IMR-90 (cell line): ENCODE data around the gene CECR2. TPM values are rescaled to one million over a fixed set of nuclear protein-coding genes. Genes with fewer than 3 reads are reported as not detected.

Experiments used
- ATAC-seq: fragments of 200-7000 bp; cut with Tn5 transposase; 2 replicates; pipeline ENCODE4 v1.9.1; 2020; ENCODE audit warnings: low read depth, mild to moderate bottlenecking, moderate library complexity
- BruUV-seq: library from RNA; stranded (reverse); fragments of 400-500 nt; replicated peaks from 2 replicates; lab custom pipeline; 2021; lab: Mats Ljungman, UMichigan
- CTCF ChIA-PET: fragments of 300-600 bp; formaldehyde crosslinking; extraction: SDS; loops from one replicate; lab custom pipeline; 2021; ENCODE audit warnings: antibody characterized with exemption; lab: Yijun Ruan, JAX
- POLR2A ChIA-PET: fragments of 300-600 bp; sonication (Branson Sonifier 250); formaldehyde crosslinking; loops from one replicate; lab custom pipeline; 2022; ENCODE audit warnings: antibody characterized with exemption; ENCODE audit not compliant: unreplicated experiment; lab: Charles Lee
- DNase-seq: peaks from one replicate; pipeline ENCODE4 v3.0.0; 2013
- H2AFZ ChIP-seq: replicated peaks from 2 replicates; pipeline ENCODE3; 2013; ENCODE audit warnings: low read length, mild to moderate bottlenecking; ENCODE audit not compliant: poor library complexity
- H2AK5ac ChIP-seq: 2 replicates; pipeline ENCODE4 v1.6.1; 2013; ENCODE audit warnings: low read depth, low read length, inconsistent platforms
- H2AK9ac ChIP-seq: replicated peaks from 2 replicates; pipeline ENCODE3; 2013; ENCODE audit warnings: mild to moderate bottlenecking, low read depth, low read length, moderate library complexity; ENCODE audit not compliant: poor library complexity
- H2BK120ac ChIP-seq: 2 replicates; pipeline ENCODE4 v1.6.1; 2013; ENCODE audit warnings: low read depth, low read length, inconsistent platforms
- H2BK15ac ChIP-seq: 3 replicates; pipeline ENCODE4 v1.6.1; 2013; ENCODE audit warnings: low read depth, low read length, inconsistent platforms
- H2BK20ac ChIP-seq: 2 replicates; pipeline ENCODE4 v1.6.1; 2013; ENCODE audit warnings: low read depth, mild to moderate bottlenecking, inconsistent platforms, low read length, moderate library complexity
- H2BK5ac ChIP-seq: 2 replicates; pipeline ENCODE4 v1.6.1; 2013; ENCODE audit warnings: mild to moderate bottlenecking, low read depth, low read length, inconsistent platforms; ENCODE audit not compliant: poor library complexity, severe bottlenecking
- H3K14ac ChIP-seq: replicated peaks from 2 replicates; pipeline ENCODE4 v1.6.1; 2013; ENCODE audit warnings: low read depth, low read length, inconsistent platforms
- H3K18ac ChIP-seq: 2 replicates; pipeline ENCODE4 v1.6.1; 2013; ENCODE audit warnings: low read depth, low read length, control low read depth
- H3K23ac ChIP-seq: 2 replicates; pipeline ENCODE4 v1.6.1; 2013; ENCODE audit warnings: low read depth, low read length, inconsistent platforms
- H3K27ac ChIP-seq: 2 replicates; pipeline ENCODE4 v1.5.1; 2013; ENCODE audit warnings: mild to moderate bottlenecking, control low read depth, low read length; ENCODE audit not compliant: insufficient read depth
- H3K27me3 ChIP-seq: 2 replicates; pipeline ENCODE4 v1.6.1; 2013; ENCODE audit warnings: low read length; ENCODE audit not compliant: control insufficient read depth, insufficient read depth
- H3K36me3 ChIP-seq: 2 replicates; pipeline ENCODE4 v1.6.1; 2013; ENCODE audit warnings: low read length, mixed read lengths; ENCODE audit not compliant: control insufficient read depth, insufficient read depth
- H3K4ac ChIP-seq: 2 replicates; pipeline ENCODE4 v1.6.1; 2013; ENCODE audit warnings: low read depth, low read length, inconsistent platforms
- H3K4me1 ChIP-seq: 2 replicates; pipeline ENCODE4 v1.6.1; 2013; ENCODE audit warnings: low read length, mixed read lengths; ENCODE audit not compliant: control insufficient read depth, insufficient read depth
- H3K4me2 ChIP-seq: 2 replicates; pipeline ENCODE4 v1.6.1; 2013; ENCODE audit warnings: low read depth, mild to moderate bottlenecking, control low read depth, low read length, moderate library complexity
- H3K4me3 ChIP-seq: 2 replicates; pipeline ENCODE4 v1.5.1; 2013; ENCODE audit warnings: low read depth, mild to moderate bottlenecking, control low read depth, low read length, moderate library complexity; ENCODE audit not compliant: insufficient read depth
- H3K56ac ChIP-seq: 2 replicates; pipeline ENCODE4 v1.6.1; 2013; ENCODE audit warnings: low read length, inconsistent platforms; ENCODE audit not compliant: insufficient read depth; ENCODE audit errors: extremely low read depth
- H3K79me1 ChIP-seq, 2 experiments: 2 replicates each; pipeline ENCODE4 v1.6.1; 2013; ENCODE audit warnings: low read length in 2 of 2, inconsistent platforms in 1 of 2, low read depth in 1 of 2
- H3K9ac ChIP-seq: 2 replicates; pipeline ENCODE4 v1.6.1; 2013; ENCODE audit warnings: low read depth, low read length, control low read depth
- H3K9me1 ChIP-seq: 2 replicates; pipeline ENCODE4 v1.6.1; 2013; ENCODE audit warnings: low read length, inconsistent platforms; ENCODE audit not compliant: insufficient read depth
- H3K9me3 ChIP-seq: 2 replicates; pipeline ENCODE4 v1.6.1; 2013; ENCODE audit warnings: low read length; ENCODE audit not compliant: control insufficient read depth, insufficient read depth
- H4K20me1 ChIP-seq: 2 replicates; pipeline ENCODE4 v1.6.1; 2013; ENCODE audit warnings: low read length, inconsistent platforms; ENCODE audit not compliant: insufficient read depth
- H4K5ac ChIP-seq: 2 replicates; pipeline ENCODE4 v1.6.1; 2013; ENCODE audit warnings: mild to moderate bottlenecking, low read depth, low read length, control low read depth
- H4K8ac ChIP-seq, 2 experiments: 2 replicates each; pipeline ENCODE4 v1.6.1; 2013; ENCODE audit warnings: low read depth in 2 of 2, low read length in 2 of 2, control low read depth in 1 of 2, inconsistent platforms in 1 of 2
- H4K91ac ChIP-seq: 2 replicates; pipeline ENCODE4 v1.6.1; 2013; ENCODE audit warnings: low read depth, low read length, inconsistent platforms; ENCODE audit not compliant: insufficient read depth
- ELK1 ChIP-seq: fragments of 150-350 bp; IDR thresholded peaks from 2 replicates; pipeline ENCODE4 v1.6.1; 2016; ENCODE audit warnings: low read depth, mild to moderate bottlenecking, low read length, moderate library complexity, borderline replicate concordance
- MAFK ChIP-seq: IDR thresholded peaks from 2 replicates; pipeline ENCODE4 v1.6.1; 2012; ENCODE audit warnings: low read depth, low read length, improper control_type of control experiment
- POLR2A ChIP-seq: IDR thresholded peaks from 2 replicates; pipeline ENCODE4 v1.6.1; 2012; ENCODE audit warnings: mild to moderate bottlenecking, low read depth, low read length
- RCOR1 ChIP-seq: IDR thresholded peaks from 2 replicates; pipeline ENCODE4 v1.6.1; 2012; ENCODE audit warnings: mild to moderate bottlenecking, low read length, improper control_type of control experiment; ENCODE audit not compliant: insufficient replicate concordance
- SMC3 ChIP-seq: fragments of 150-350 bp; IDR thresholded peaks from 2 replicates; pipeline ENCODE4 v1.6.1; 2016; ENCODE audit warnings: low read depth, mild to moderate bottlenecking, antibody characterized with exemption, low read length, moderate library complexity
- WGBS, 2 experiments: methylation state at CpG; one replicate each; pipeline versions ENCODE4 v1.1.5 to v1.1.7; 2013; ENCODE audit warnings: missing lambda C conversion rate in 2 of 2; ENCODE audit not compliant: insufficient read length in 1 of 2; ENCODE audit errors: extremely low coverage in 2 of 2; 5-methylcytosine and 5-hydroxymethylcytosine counted together
- dilution Hi-C: fragments of 300-500 bp; cut with HindIII; formaldehyde crosslinking; loops from one replicate; pipeline ENCODE4 v1.14.3; 2018; ENCODE audit warnings: low sequenced_read_pairs; ENCODE audit not compliant: unreplicated experiment
- in situ Hi-C: fragments of 300-500 bp; cut with MboI; formaldehyde crosslinking; loops from 3 replicates; pipeline ENCODE4 v1.14.3; 2019; ENCODE audit warnings: low sequenced_read_pairs, inconsistent platforms, mixed read lengths
- intact Hi-C: fragments of 100-400 bp; cut with micrococcal nuclease; formaldehyde crosslinking; loops from 2 replicates; pipeline ENCODE4 v1.10.0; 2022
- polyA plus RNA-seq, 3 experiments: library from polyadenylated mRNA; depleted of rRNA; stranded (reverse); fragments of >200 nt; gene quantifications; 2 replicates each; pipeline ENCODE4 v1.2.3, GENCODE V29; 2012; ENCODE audit warnings: low replicate concordance in 1 of 3
- total RNA-seq: library from RNA; depleted of rRNA; stranded (reverse); fragments of >200 nt; gene quantifications from 2 replicates; pipeline ENCODE4 v1.2.3, GENCODE V29; 2012

The CECR2 gene
- total and polyA plus RNA-seq, 2 of the 4 experiments (the other 2 are of a cell fraction): under 0.01 TPM; not detected in 1

GRCh38 chr22:17596226-17596625 is 227.0 kb downstream of the CECR2 start:
- Histone ChIP-seq H3K18ac (no peak overlapping the region), H2BK15ac (no peak overlapping the region), H3K4me2 (no peak overlapping the region), H3K14ac (no peak overlapping the region), H3K36me3 (peaks cover 64% of the 10 kb centered on the region), H3K27ac (no peak overlapping the region), H2BK120ac (no peak overlapping the region), H4K5ac (no peak overlapping the region), H2BK5ac (peak overlapping the region; percentile 29), H2AK9ac (no peak overlapping the region), H3K56ac (no peak overlapping the region), H2AFZ (no peak overlapping the region), H4K91ac (no peak overlapping the region), H3K23ac (no peak overlapping the region), H3K4ac (no peak overlapping the region), H2BK20ac (no peak overlapping the region), H3K9me1 (peaks cover 7% of the 10 kb centered on the region; the same call in 1 of the 2 replicates), H3K4me3 (no peak overlapping the region), H3K9ac (no peak overlapping the region), H2AK5ac (no peak overlapping the region), H4K8ac (no peak overlapping the region), H4K20me1 (peaks cover 3% of the 10 kb centered on the region; the same call in 1 of the 2 replicates), H3K9me3 (no peaks in the 10 kb centered on the region), H3K79me1 (peaks cover 0 to 18% of the 10 kb centered on the region in 2 experiments; a peak in 3 of 4 replicates), H3K27me3 (no peaks in the 10 kb centered on the region), H3K4me1 (no peaks in the 10 kb centered on the region)
- BruUV-seq: no TSS peak
- POLR2A ChIA-PET: no interaction called here
- in situ Hi-C loops: no loop called here
- WGBS, 2 experiments: 83% methylated on average over 1 of the region's 6 CpGs; no CpG with 5 or more reads in 1 of the 2 experiments
- intact Hi-C loops: no loop called here
- no peak for TF ChIP-seq MAFK
- TF ChIP-seq ELK1: no peak
- no peak for TF ChIP-seq POLR2A
- TF ChIP-seq SMC3: no peak
- no peak for TF ChIP-seq RCOR1
- DNase-seq: no peak
- ATAC-seq: no peak
- CTCF ChIA-PET: interaction anchor here (0.9 kb wide), 1 partner anchor 14 kb away, joined by 3 read pairs; no protein-coding TSS in a partner anchor
- dilution Hi-C loops: no loop called here
